ENCODE measurements around the gene PLCXD3. TPM values are rescaled to one million over a fixed set of nuclear protein-coding genes. Genes with fewer than 3 reads are reported as not detected.

Gene PLCXD3
- polyA plus RNA-seq, 1 of the 3 experiments (the other 2 are of a cell fraction) = 0.15 TPM

DNA sequence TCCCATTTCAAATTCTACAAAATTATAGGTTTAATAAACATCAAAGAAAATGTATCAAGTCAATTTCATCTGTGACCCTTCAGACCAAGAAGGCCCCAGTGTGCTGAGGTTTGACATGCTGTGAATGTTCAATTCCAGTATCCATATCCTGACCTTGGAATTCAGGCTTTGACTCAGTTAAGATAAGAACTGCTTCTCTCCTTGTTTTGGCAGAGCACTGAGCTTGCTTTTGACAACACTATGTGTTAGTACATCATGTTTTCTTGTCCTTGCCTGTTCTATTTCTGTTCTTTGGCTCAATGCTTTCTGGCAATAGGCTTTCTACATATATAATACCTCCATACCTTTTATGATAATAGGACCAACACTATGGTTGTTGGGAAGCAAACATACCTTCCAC is 105.6 kb downstream of the PLCXD3 start:
- H3K79me2 ChIP-seq (ENCODE audit: insufficient read depth) = no peaks in the 10 kb centered on the region
- H3K4me3 ChIP-seq (ENCODE audit: low read depth in 2 of 2, low read length in 1 of 2) = no peak overlapping the region
- H3K9ac ChIP-seq = no peak overlapping the region
- H3K9me3 ChIP-seq = no peaks in the 10 kb centered on the region; the same call in 1 of the 2 replicates
- H4K20me1 ChIP-seq (ENCODE audit: insufficient read depth) = no peaks in the 10 kb centered on the region
- no peaks in the 10 kb centered on the region for H3K9me2 ChIP-seq
- H3F3A ChIP-seq (replicated peaks; ENCODE audit: insufficient read depth) = peaks cover 13% of the 10 kb centered on the region
- no peaks in the 10 kb centered on the region for H3K27me3 ChIP-seq (ENCODE audit: insufficient read depth)
- no peak overlapping the region for H2AFZ ChIP-seq (ENCODE audit: low read depth)
- no peak overlapping the region for H3K4me2 ChIP-seq
- ChIA-PET POLR2A (no interaction called here), CTCF (interaction anchor here (1.7 kb wide), 1 partner anchor 104 kb away, joined by 3 read pairs; no protein-coding TSS in a partner anchor)
- peaks cover 4 to 11% of the 10 kb centered on the region in 2 experiments; a peak in 3 of 4 replicates for H3K4me1 ChIP-seq (ENCODE audit: control insufficient read depth in 1 of 2, insufficient read depth in 2 of 2, low read depth in 1 of 2, low read length in 1 of 2)
- DNase-seq = no peak
- H3K36me3 ChIP-seq (replicated peaks in 1 of 2; ENCODE audit: control insufficient read depth in 1 of 2, insufficient read depth in 2 of 2, low read length in 1 of 2) = no peaks in the 10 kb centered on the region
- TF ChIP-seq, protein P1, sequence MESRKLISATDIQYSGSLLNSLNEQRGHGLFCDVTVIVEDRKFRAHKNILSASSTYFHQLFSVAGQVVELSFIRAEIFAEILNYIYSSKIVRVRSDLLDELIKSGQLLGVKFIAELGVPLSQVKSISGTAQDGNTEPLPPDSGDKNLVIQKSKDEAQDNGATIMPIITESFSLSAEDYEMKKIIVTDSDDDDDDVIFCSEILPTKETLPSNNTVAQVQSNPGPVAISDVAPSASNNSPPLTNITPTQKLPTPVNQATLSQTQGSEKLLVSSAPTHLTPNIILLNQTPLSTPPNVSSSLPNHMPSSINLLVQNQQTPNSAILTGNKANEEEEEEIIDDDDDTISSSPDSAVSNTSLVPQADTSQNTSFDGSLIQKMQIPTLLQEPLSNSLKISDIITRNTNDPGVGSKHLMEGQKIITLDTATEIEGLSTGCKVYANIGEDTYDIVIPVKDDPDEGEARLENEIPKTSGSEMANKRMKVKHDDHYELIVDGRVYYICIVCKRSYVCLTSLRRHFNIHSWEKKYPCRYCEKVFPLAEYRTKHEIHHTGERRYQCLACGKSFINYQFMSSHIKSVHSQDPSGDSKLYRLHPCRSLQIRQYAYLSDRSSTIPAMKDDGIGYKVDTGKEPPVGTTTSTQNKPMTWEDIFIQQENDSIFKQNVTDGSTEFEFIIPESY (IDR thresholded peaks at IDR 0.05; ENCODE audit: borderline replicate concordance, low read depth) = no peak
- TF ChIP-seq RCOR1 (IDR thresholded peaks at IDR 0.05; ENCODE audit: low read length) = no peak
- no peak overlapping the region for H3K27ac ChIP-seq (ENCODE audit: low read depth in 2 of 2, low read length in 1 of 2)

DNA sequence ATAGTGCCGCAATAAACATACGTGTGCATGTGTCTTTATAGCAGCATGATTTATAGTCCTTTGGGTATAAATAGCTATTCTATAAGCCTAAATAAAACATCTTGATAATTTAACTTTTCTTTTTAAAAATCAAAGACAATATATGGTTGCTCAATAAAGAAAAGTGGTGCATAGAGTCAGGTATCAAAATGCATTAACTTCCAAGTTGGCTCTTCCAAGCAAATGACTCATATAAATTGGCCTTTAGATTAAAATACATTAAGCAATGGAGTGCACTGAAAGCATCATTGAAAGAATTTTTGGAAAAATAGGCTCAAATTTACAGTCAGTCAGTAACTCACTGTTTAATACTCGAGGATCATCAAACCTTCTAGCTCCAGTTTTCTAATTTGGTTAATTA is 106.6 kb downstream of the PLCXD3 start:
- DNase-seq = no peak
- CTCF ChIA-PET = interaction anchor here (1.0 to 1.7 kb wide), 2 partner anchors 22 to 105 kb away, joined by 3 read pairs; no protein-coding TSS in a partner anchor

More for the DNA sequence above, 106.6 kb downstream of the PLCXD3 start:
- H3K4me1 ChIP-seq (ENCODE audit: control insufficient read depth in 1 of 2, insufficient read depth in 2 of 2, low read depth in 1 of 2, low read length in 1 of 2) = peaks cover 0 to 2% of the 10 kb centered on the region in 2 experiments; a peak in 1 of 4 replicates
- peaks cover 8% of the 10 kb centered on the region for H3F3A ChIP-seq (replicated peaks; ENCODE audit: insufficient read depth)
- TF ChIP-seq, protein P2, sequence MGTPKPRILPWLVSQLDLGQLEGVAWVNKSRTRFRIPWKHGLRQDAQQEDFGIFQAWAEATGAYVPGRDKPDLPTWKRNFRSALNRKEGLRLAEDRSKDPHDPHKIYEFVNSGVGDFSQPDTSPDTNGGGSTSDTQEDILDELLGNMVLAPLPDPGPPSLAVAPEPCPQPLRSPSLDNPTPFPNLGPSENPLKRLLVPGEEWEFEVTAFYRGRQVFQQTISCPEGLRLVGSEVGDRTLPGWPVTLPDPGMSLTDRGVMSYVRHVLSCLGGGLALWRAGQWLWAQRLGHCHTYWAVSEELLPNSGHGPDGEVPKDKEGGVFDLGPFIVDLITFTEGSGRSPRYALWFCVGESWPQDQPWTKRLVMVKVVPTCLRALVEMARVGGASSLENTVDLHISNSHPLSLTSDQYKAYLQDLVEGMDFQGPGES (IDR thresholded peaks at IDR 0.05; ENCODE audit: low read depth, low read length) = no peak
- TF ChIP-seq, protein P3, sequence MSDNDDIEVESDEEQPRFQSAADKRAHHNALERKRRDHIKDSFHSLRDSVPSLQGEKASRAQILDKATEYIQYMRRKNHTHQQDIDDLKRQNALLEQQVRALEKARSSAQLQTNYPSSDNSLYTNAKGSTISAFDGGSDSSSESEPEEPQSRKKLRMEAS (IDR thresholded peaks at IDR 0.05; ENCODE audit: low read depth) = no peak
- no peak for TF ChIP-seq POLR2AphosphoS5 (IDR thresholded peaks at IDR 0.05; ENCODE audit: low read depth, low read length)
- no peak for TF ChIP-seq TAF1 (IDR thresholded peaks at IDR 0.05; ENCODE audit: borderline replicate concordance, low read depth, low read length)
- TF ChIP-seq, protein P4, sequence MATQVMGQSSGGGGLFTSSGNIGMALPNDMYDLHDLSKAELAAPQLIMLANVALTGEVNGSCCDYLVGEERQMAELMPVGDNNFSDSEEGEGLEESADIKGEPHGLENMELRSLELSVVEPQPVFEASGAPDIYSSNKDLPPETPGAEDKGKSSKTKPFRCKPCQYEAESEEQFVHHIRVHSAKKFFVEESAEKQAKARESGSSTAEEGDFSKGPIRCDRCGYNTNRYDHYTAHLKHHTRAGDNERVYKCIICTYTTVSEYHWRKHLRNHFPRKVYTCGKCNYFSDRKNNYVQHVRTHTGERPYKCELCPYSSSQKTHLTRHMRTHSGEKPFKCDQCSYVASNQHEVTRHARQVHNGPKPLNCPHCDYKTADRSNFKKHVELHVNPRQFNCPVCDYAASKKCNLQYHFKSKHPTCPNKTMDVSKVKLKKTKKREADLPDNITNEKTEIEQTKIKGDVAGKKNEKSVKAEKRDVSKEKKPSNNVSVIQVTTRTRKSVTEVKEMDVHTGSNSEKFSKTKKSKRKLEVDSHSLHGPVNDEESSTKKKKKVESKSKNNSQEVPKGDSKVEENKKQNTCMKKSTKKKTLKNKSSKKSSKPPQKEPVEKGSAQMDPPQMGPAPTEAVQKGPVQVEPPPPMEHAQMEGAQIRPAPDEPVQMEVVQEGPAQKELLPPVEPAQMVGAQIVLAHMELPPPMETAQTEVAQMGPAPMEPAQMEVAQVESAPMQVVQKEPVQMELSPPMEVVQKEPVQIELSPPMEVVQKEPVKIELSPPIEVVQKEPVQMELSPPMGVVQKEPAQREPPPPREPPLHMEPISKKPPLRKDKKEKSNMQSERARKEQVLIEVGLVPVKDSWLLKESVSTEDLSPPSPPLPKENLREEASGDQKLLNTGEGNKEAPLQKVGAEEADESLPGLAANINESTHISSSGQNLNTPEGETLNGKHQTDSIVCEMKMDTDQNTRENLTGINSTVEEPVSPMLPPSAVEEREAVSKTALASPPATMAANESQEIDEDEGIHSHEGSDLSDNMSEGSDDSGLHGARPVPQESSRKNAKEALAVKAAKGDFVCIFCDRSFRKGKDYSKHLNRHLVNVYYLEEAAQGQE (IDR thresholded peaks at IDR 0.05; ENCODE audit: low read depth, low read length) = no peak
- TF ChIP-seq, protein P1 (IDR thresholded peaks at IDR 0.05; ENCODE audit: borderline replicate concordance, low read depth) = no peak
- no peak for TF ChIP-seq YY1 (IDR thresholded peaks at IDR 0.05; ENCODE audit: low read depth)
- no peak for TF ChIP-seq SMC3 (IDR thresholded peaks at IDR 0.05; ENCODE audit: low read depth, low read length)
- TF ChIP-seq MXI1 (IDR thresholded peaks at IDR 0.05; ENCODE audit: low read depth, low read length) = no peak
- TF ChIP-seq FOXJ3 (CRISPR knock-in tag; IDR thresholded peaks at IDR 0.05) = no peak
- TF ChIP-seq, protein P5, sequence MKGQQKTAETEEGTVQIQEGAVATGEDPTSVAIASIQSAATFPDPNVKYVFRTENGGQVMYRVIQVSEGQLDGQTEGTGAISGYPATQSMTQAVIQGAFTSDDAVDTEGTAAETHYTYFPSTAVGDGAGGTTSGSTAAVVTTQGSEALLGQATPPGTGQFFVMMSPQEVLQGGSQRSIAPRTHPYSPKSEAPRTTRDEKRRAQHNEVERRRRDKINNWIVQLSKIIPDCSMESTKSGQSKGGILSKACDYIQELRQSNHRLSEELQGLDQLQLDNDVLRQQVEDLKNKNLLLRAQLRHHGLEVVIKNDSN (IDR thresholded peaks at IDR 0.05; ENCODE audit: borderline replicate concordance, low read depth) = no peak
- 91% methylated on average over 3 of the region's 3 CpGs for WGBS (ENCODE audit: low lambda C conversion rate)
- H3K4me2 ChIP-seq = no peak overlapping the region
- no peaks in the 10 kb centered on the region for H4K20me1 ChIP-seq (ENCODE audit: insufficient read depth)
- no peaks in the 10 kb centered on the region for H3K27me3 ChIP-seq (ENCODE audit: insufficient read depth)
- no peaks in the 10 kb centered on the region for H3K36me3 ChIP-seq (replicated peaks in 1 of 2; ENCODE audit: control insufficient read depth in 1 of 2, insufficient read depth in 2 of 2, low read length in 1 of 2)
- H3K79me2 ChIP-seq (ENCODE audit: insufficient read depth) = no peaks in the 10 kb centered on the region
- peaks cover 6% of the 10 kb centered on the region for H3K9me3 ChIP-seq
- POLR2A ChIA-PET = no interaction called here
- no peak overlapping the region for H3K9ac ChIP-seq
- H3K4me3 ChIP-seq (ENCODE audit: low read depth in 2 of 2, low read length in 1 of 2) = no peak overlapping the region
- no peak overlapping the region for H3K27ac ChIP-seq (ENCODE audit: low read depth in 2 of 2, low read length in 1 of 2)
- no peaks in the 10 kb centered on the region for H3K9me2 ChIP-seq
- H2AFZ ChIP-seq (ENCODE audit: low read depth) = no peak overlapping the region

All from SK-N-SH (cell line).